MCF 10A (cell line): ENCODE measurements around the gene NDUFS2. TPM values are rescaled to one million over a fixed set of nuclear protein-coding genes. Genes with fewer than 3 reads are reported as not detected.
A peak's percentile ranks its signal among the peaks of the same experiment; 100 is the strongest.

Experiments used
- BruUV-seq: library from RNA; stranded (reverse); fragments of 400-500 nt; replicated peaks from 2 replicates; lab custom pipeline; 2021; lab: Mats Ljungman, UMichigan
- CTCF ChIA-PET: fragments of 300-600 bp; sonication (Branson Sonifier 250); formaldehyde crosslinking; extraction: SDS; loops from one replicate; lab custom pipeline; 2021; ENCODE audit warnings: antibody characterized with exemption, inconsistent platforms; lab: Yijun Ruan, JAX
- POLR2A ChIA-PET: fragments of 300-600, 350-650 bp; sonication (Branson Sonifier 250); formaldehyde crosslinking; extraction: SDS; loops from one replicate; lab custom pipeline; 2020; ENCODE audit warnings: antibody characterized with exemption, inconsistent platforms; lab: Yijun Ruan, JAX
- DNase-seq: peaks from one replicate; pipeline ENCODE4 v3.0.0-alpha.2; 2018; ENCODE audit not compliant: unreplicated experiment
- H3K27ac Mint-ChIP-seq: one replicate; pipeline ENCODE4 v1.8.0; 2022; ENCODE audit warnings: mild to moderate bottlenecking, low read depth, mixed read lengths; ENCODE audit not compliant: unreplicated experiment
- H3K27me3 Mint-ChIP-seq: one replicate; pipeline ENCODE4 v1.8.0; 2022; ENCODE audit warnings: mixed read lengths; ENCODE audit not compliant: insufficient read depth, unreplicated experiment
- H3K36me3 Mint-ChIP-seq: one replicate; pipeline ENCODE4 v1.8.0; 2022; ENCODE audit warnings: mild to moderate bottlenecking, moderate library complexity, mixed read lengths; ENCODE audit not compliant: insufficient read depth, unreplicated experiment
- H3K4me1 Mint-ChIP-seq: one replicate; pipeline ENCODE4 v1.8.0; 2022; ENCODE audit warnings: mixed read lengths; ENCODE audit not compliant: insufficient read depth, unreplicated experiment
- H3K4me3 Mint-ChIP-seq: one replicate; pipeline ENCODE4 v1.8.0; 2022; ENCODE audit warnings: mild to moderate bottlenecking, moderate library complexity, mixed read lengths; ENCODE audit not compliant: unreplicated experiment
- H3K9me3 Mint-ChIP-seq: one replicate; pipeline ENCODE4 v1.8.0; 2022; ENCODE audit warnings: mixed read lengths; ENCODE audit not compliant: unreplicated experiment
- CTCF ChIP-seq: fragments of 200-600 bp; IDR thresholded peaks from one replicate; pipeline ENCODE4 v1.8.0; 2022; ENCODE audit warnings: antibody characterized with exemption, mild to moderate bottlenecking; ENCODE audit not compliant: unreplicated experiment
- intact Hi-C: fragments of 100-400 bp; cut with micrococcal nuclease; formaldehyde crosslinking; loops from 2 replicates; pipeline ENCODE4 v1.14.1; 2022
- total RNA-seq: library from RNA; stranded (reverse); gene quantifications from 2 replicates; pipeline ENCODE4 v1.2.3, GENCODE V29; 2022

NDUFS2 gene
- total RNA-seq, 1 experiment from 2014 or later = 149 TPM

GRCh38 chr1:161216945-161217712, 15.0 kb downstream of the NDUFS2 start:
- Mint-ChIP-seq H3K4me1 (peaks cover 6% of the 10 kb centered on the region), H3K9me3 (no peaks in the 10 kb centered on the region), H3K27me3 (no peaks in the 10 kb centered on the region), H3K4me3 (no peak overlapping the region), H3K36me3 (peaks cover 40% of the 10 kb centered on the region), H3K27ac (no peak overlapping the region)
- DNase-seq = peak; percentile 79
- intact Hi-C loops = no loop called here
- no TSS peak for BruUV-seq
- ChIA-PET CTCF (interaction anchor here (0.8 to 18.5 kb wide), 7 partner anchors 9 to 168 kb away, joined by 3 to 444 read pairs (median 55); partner anchors contain the start of genes NDUFS2 and TOMM40L), POLR2A (interaction anchor here (0.9 to 3.6 kb wide), 5 partner anchors 9 to 98 kb away, joined by 3 to 20 read pairs (median 4); partner anchors contain the start of genes B4GALT3, NDUFS2 and TOMM40L)
- TF ChIP-seq CTCF = no peak

- peaks cover 6% of the 10 kb centered on the region for H3K4me1 Mint-ChIP-seq
- peaks cover 33% of the 10 kb centered on the region for H3K36me3 Mint-ChIP-seq
- BruUV-seq = no TSS peak
- H3K27ac Mint-ChIP-seq = no peak overlapping the region
- H3K9me3 Mint-ChIP-seq = no peaks in the 10 kb centered on the region
- no peaks in the 10 kb centered on the region for H3K27me3 Mint-ChIP-seq
- intact Hi-C loops = no loop called here
- TF ChIP-seq CTCF = no peak
- CTCF ChIA-PET = interaction anchor here (1.1 to 18.5 kb wide), 6 partner anchors 9 to 168 kb away, joined by 3 to 444 read pairs (median 197); partner anchors contain the start of genes NDUFS2 and TOMM40L
- no peak overlapping the region for H3K4me3 Mint-ChIP-seq
- POLR2A ChIA-PET = interaction anchor here (1.2 to 3.6 kb wide), 3 partner anchors 8 to 16 kb away, joined by 4 to 20 read pairs (median 13); partner anchors contain the start of genes NDUFS2 and TOMM40L
- no peak for DNase-seq
These were observed 15.7 kb downstream of the NDUFS2 start for GRCh38 chr1:161217831-161218230.

DNA sequence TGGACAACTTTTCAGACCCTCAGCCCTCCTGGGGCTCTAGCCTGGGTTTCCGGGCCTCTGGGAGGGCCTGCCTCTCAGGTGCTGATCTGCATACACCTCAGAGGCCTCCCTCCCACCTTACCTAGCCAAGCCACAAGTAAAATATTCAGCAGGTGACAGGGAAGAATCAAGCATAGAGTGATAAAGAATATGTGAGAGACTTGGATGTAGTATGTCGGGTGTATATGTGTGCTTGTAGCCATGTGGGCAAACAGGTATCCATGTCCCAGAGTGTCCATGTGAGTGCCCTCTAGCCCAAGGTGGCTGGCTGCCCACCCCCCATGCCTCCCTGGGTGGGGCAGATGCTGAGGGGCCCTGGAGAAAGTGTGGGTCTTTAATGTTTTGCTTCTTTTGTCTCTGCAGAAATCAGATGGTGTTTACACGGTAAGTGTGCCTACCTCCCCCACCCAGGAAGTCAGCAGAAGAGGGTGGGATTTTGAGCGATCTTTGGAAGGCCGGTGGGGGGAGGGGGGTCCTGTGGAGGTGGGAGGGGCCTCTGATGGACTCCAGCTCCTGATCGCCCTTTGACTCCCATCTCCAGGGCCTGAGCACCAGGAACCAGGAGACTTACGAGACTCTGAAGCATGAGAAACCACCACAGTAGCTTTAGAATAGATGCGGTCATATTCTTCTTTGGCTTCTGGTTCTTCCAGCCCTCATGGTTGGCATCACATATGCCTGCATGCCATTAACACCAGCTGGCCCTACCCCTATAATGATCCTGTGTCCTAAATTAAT, 16.3 kb downstream of the NDUFS2 start:
- Mint-ChIP-seq H3K27me3 (no peaks in the 10 kb centered on the region), H3K36me3 (peaks cover 26% of the 10 kb centered on the region), H3K4me3 (no peak overlapping the region), H3K9me3 (no peaks in the 10 kb centered on the region), H3K27ac (no peak overlapping the region), H3K4me1 (peaks cover 6% of the 10 kb centered on the region)
- ChIA-PET CTCF (interaction anchor here (0.9 to 18.5 kb wide), 8 partner anchors 8 to 167 kb away, joined by 3 to 444 read pairs (median 104); partner anchors contain the start of genes NDUFS2 and TOMM40L), POLR2A (interaction anchor here (0.6 to 3.6 kb wide), 5 partner anchors 7 to 96 kb away, joined by 3 to 20 read pairs (median 7); partner anchors contain the start of genes NDUFS2 and SDHC)
- no peak for DNase-seq
- intact Hi-C loops = no loop called here
- BruUV-seq = no TSS peak
- TF ChIP-seq CTCF = no peak
